H9 (cell line): ENCODE measurements around the gene MRPL54. TPM values are rescaled to one million over a fixed set of nuclear protein-coding genes. Genes with fewer than 3 reads are reported as not detected.

ENCODE experiments used
- DNase-seq: peaks from one replicate; pipeline ENCODE4 v3.0.0-alpha.2; 2017
- H2AFZ ChIP-seq: one replicate; pipeline ENCODE4 v1.6.1; 2013; ENCODE audit warnings: mild to moderate bottlenecking, low read length, control low read depth, moderate library complexity
- H2AK5ac ChIP-seq: 2 replicates; pipeline ENCODE4 v1.6.1; 2013; ENCODE audit warnings: low read length, control low read depth, mixed read lengths; ENCODE audit not compliant: insufficient read length
- H2BK120ac ChIP-seq: one replicate; pipeline ENCODE4 v1.6.1; 2013; ENCODE audit warnings: low read depth, mild to moderate bottlenecking, low read length, control low read depth, inconsistent platforms; ENCODE audit not compliant: poor library complexity, severe bottlenecking
- H2BK12ac ChIP-seq: 2 replicates; pipeline ENCODE4 v1.6.1; 2013; ENCODE audit warnings: low read length, control low read depth, mixed read lengths, low read depth; ENCODE audit not compliant: insufficient read length
- H2BK15ac ChIP-seq: 2 replicates; pipeline ENCODE4 v1.6.1; 2013; ENCODE audit warnings: low read depth, low read length, control low read depth
- H2BK20ac ChIP-seq: one replicate; pipeline ENCODE4 v1.6.1; 2013; ENCODE audit warnings: low read depth, mild to moderate bottlenecking, low read length, control low read depth, inconsistent platforms; ENCODE audit not compliant: poor library complexity, severe bottlenecking
- H2BK5ac ChIP-seq: 2 replicates; pipeline ENCODE4 v1.6.1; 2013; ENCODE audit warnings: low read length, control low read depth, mixed read lengths; ENCODE audit not compliant: insufficient read length
- H3K14ac ChIP-seq: 2 replicates; pipeline ENCODE4 v1.6.1; 2013; ENCODE audit warnings: low read length, control low read depth; ENCODE audit not compliant: insufficient read depth
- H3K18ac ChIP-seq: 2 replicates; pipeline ENCODE4 v1.6.1; 2013; ENCODE audit warnings: low read depth, mild to moderate bottlenecking, mixed read lengths, low read length, control low read depth; ENCODE audit not compliant: insufficient read length
- H3K23ac ChIP-seq: 2 replicates; pipeline ENCODE4 v1.6.1; 2013; ENCODE audit warnings: low read length, control low read depth, mixed read lengths, low read depth; ENCODE audit not compliant: insufficient read length
- H3K23me2 ChIP-seq: 2 replicates; pipeline ENCODE4 v1.6.1; 2013; ENCODE audit warnings: low read depth, mild to moderate bottlenecking, mixed read lengths, low read length, control low read depth; ENCODE audit not compliant: insufficient read length, poor library complexity, severe bottlenecking
- H3K27ac ChIP-seq: 2 replicates; pipeline ENCODE4 v1.5.1; 2013; ENCODE audit warnings: low read length, control low read depth, mixed read lengths, low read depth; ENCODE audit not compliant: insufficient read length
- H3K27me3 ChIP-seq: 2 replicates; pipeline ENCODE4 v1.6.1; 2013; ENCODE audit warnings: low read length, control low read depth, inconsistent platforms; ENCODE audit not compliant: insufficient read depth
- H3K4ac ChIP-seq: 2 replicates; pipeline ENCODE4 v1.6.1; 2013; ENCODE audit warnings: low read depth, mild to moderate bottlenecking, control low read depth, inconsistent platforms, low read length, moderate library complexity
- H3K4me1 ChIP-seq: 2 replicates; pipeline ENCODE4 v1.6.1; 2013; ENCODE audit warnings: low read length, control low read depth, inconsistent platforms; ENCODE audit not compliant: insufficient read depth
- H3K4me2 ChIP-seq: 2 replicates; pipeline ENCODE4 v1.6.1; 2013; ENCODE audit warnings: low read length, control low read depth, mixed read lengths; ENCODE audit not compliant: insufficient read length, insufficient read depth
- H3K56ac ChIP-seq: 2 replicates; pipeline ENCODE4 v1.6.1; 2013; ENCODE audit warnings: low read depth, mild to moderate bottlenecking, mixed read lengths, low read length, control low read depth; ENCODE audit not compliant: insufficient read length
- H3K79me1 ChIP-seq: 2 replicates; pipeline ENCODE4 v1.6.1; 2013; ENCODE audit warnings: low read depth, mild to moderate bottlenecking, moderate library complexity, low read length, control low read depth, inconsistent platforms; ENCODE audit not compliant: insufficient read depth, poor library complexity, severe bottlenecking
- H3K79me2 ChIP-seq: 2 replicates; pipeline ENCODE4 v1.6.1; 2013; ENCODE audit warnings: low read length, control low read depth, inconsistent platforms; ENCODE audit not compliant: insufficient read depth
- H3K9ac ChIP-seq: 2 replicates; pipeline ENCODE4 v1.6.1; 2013; ENCODE audit warnings: low read length, control low read depth, mixed read lengths; ENCODE audit not compliant: insufficient read length; ENCODE audit errors: extremely low read depth
- H3K9me3 ChIP-seq: one replicate; pipeline ENCODE4 v1.6.1; 2013; ENCODE audit warnings: low read depth, low read length, inconsistent platforms; ENCODE audit not compliant: control insufficient read depth
- H3T11ph ChIP-seq: one replicate; pipeline ENCODE4 v1.6.1; 2013; ENCODE audit warnings: mild to moderate bottlenecking, low read length, control low read depth, inconsistent platforms
- H4K20me1 ChIP-seq: one replicate; pipeline ENCODE4 v1.6.1; 2013; ENCODE audit not compliant: control insufficient read depth, insufficient read length, insufficient read depth
- H4K5ac ChIP-seq: 2 replicates; pipeline ENCODE4 v1.6.1; 2013; ENCODE audit warnings: low read depth, mild to moderate bottlenecking, mixed read lengths, low read length, control low read depth; ENCODE audit not compliant: insufficient read length
- H4K8ac ChIP-seq: replicated peaks from 2 replicates; pipeline ENCODE4 v1.6.1; 2013; ENCODE audit warnings: low read length, control low read depth, mixed read lengths, low read depth; ENCODE audit not compliant: insufficient read length
- H4K91ac ChIP-seq: 2 replicates; pipeline ENCODE4 v1.6.1; 2013; ENCODE audit warnings: low read depth, mild to moderate bottlenecking, moderate library complexity, mixed read lengths, low read length, control low read depth; ENCODE audit not compliant: insufficient read length
- H3K27ac Mint-ChIP-seq, 3 experiments: 2 replicates in 2 of 3; 3 replicates in 1 of 3; pipeline ENCODE4 v1.8.0; 2020 to 2021; ENCODE audit warnings: mixed read lengths in 3 of 3, mild to moderate bottlenecking in 1 of 3, moderate library complexity in 1 of 3
- H3K27me3 Mint-ChIP-seq: 2 replicates; pipeline ENCODE4 v1.8.0; 2021; ENCODE audit warnings: low read depth, mild to moderate bottlenecking, moderate library complexity, mixed read lengths
- H3K36me3 Mint-ChIP-seq, 3 experiments: 2 replicates in 2 of 3; 3 replicates in 1 of 3; pipeline ENCODE4 v1.8.0; 2020 to 2021; ENCODE audit warnings: low read depth in 3 of 3, mixed read lengths in 3 of 3; ENCODE audit not compliant: insufficient read depth in 1 of 3
- H3K4me1 Mint-ChIP-seq, 2 experiments: 2 replicates each; pipeline ENCODE4 v1.8.0; 2020; ENCODE audit warnings: mixed read lengths in 2 of 2
- H3K4me3 Mint-ChIP-seq, 2 experiments: 2 replicates in 1 of 2; 3 replicates in 1 of 2; pipeline ENCODE4 v1.8.0; 2020 to 2021; ENCODE audit warnings: mild to moderate bottlenecking in 2 of 2, mixed read lengths in 2 of 2, moderate library complexity in 1 of 2
- H3K9me3 Mint-ChIP-seq, 2 experiments: 2 replicates in 1 of 2; 3 replicates in 1 of 2; pipeline ENCODE4 v1.8.0; 2020; ENCODE audit warnings: mild to moderate bottlenecking in 2 of 2, mixed read lengths in 2 of 2, moderate library complexity in 1 of 2
- CTCF ChIP-seq: fragments of 200-600 bp; sonication (generic); conservative IDR thresholded peaks from 3 replicates; pipeline ENCODE4 v1.8.0; 2021; ENCODE audit warnings: antibody characterized with exemption, mild to moderate bottlenecking
- whole genome bisulfite sequencing: extraction: QIAGEN DNeasy Blood & Tissue Kit; methylation state at CpG from one replicate; pipeline ENCODE4 v1.1.7; 2013; ENCODE audit warnings: missing lambda C conversion rate, low lambda C conversion rate, mixed read lengths; ENCODE audit not compliant: insufficient read length; ENCODE audit errors: extremely low coverage; 5-methylcytosine and 5-hydroxymethylcytosine counted together
- total RNA-seq: library from RNA; stranded (reverse); gene quantifications from 2 replicates; pipeline ENCODE4 v1.2.1, GENCODE V29; 2021

Gene MRPL54
- total RNA-seq, 1 experiment from 2014 or later = 60.0 TPM

- Histone ChIP-seq H2AK5ac (no peak overlapping the region), H3K23me2 (no peaks in the 10 kb centered on the region), H4K5ac (no peak overlapping the region), H2BK5ac (no peak overlapping the region), H3K4me2 (no peak overlapping the region), H3K14ac (no peak overlapping the region), H3K4ac (no peak overlapping the region), H2AFZ (no peak overlapping the region), H2BK12ac (no peak overlapping the region), H3K79me1 (no peaks in the 10 kb centered on the region), H2BK120ac (no peak overlapping the region), H3K9me3 (no peaks in the 10 kb centered on the region), H3K23ac (no peak overlapping the region), H4K8ac (no peak overlapping the region), H3K79me2 (no peaks in the 10 kb centered on the region), H4K20me1 (no peaks in the 10 kb centered on the region), H3K27ac (no peak overlapping the region), H3K9ac (no peak overlapping the region), H3K56ac (no peak overlapping the region), H2BK15ac (no peak overlapping the region), H3K27me3 (no peaks in the 10 kb centered on the region), H3K4me1 (no peaks in the 10 kb centered on the region), H3T11ph (no peak overlapping the region), H2BK20ac (no peak overlapping the region), H3K18ac (no peak overlapping the region), H4K91ac (no peak overlapping the region)
- no peak overlapping the region for H3K4me3 Mint-ChIP-seq
- no peak overlapping the region; a peak in 1 of 7 replicates for H3K27ac Mint-ChIP-seq
- TF ChIP-seq CTCF = no peak
- no peak for DNase-seq
- no CpG with 5 or more reads among the region's 16 CpGs for WGBS
- no peaks in the 10 kb centered on the region for H3K36me3 Mint-ChIP-seq
- H3K27me3 Mint-ChIP-seq = peaks cover 3% of the 10 kb centered on the region
- no peaks in the 10 kb centered on the region; a peak in 1 of 5 replicates for H3K9me3 Mint-ChIP-seq
- H3K4me1 Mint-ChIP-seq = peaks cover 0 to 20% of the 10 kb centered on the region in 2 experiments; a peak in 2 of 4 replicates
These were observed 46.3 kb upstream of the MRPL54 start for GRCh38 chr19:3716147-3716668.
